Activated naive CD4-positive, alpha-beta T cell treated with anti-CD3 and anti-CD28 coated beads, Interleukin-2, amount 50 U/mL, for 72 hours (primary cell): ENCODE results near the gene RTP1. TPM values are rescaled to one million over a fixed set of nuclear protein-coding genes. Genes with fewer than 3 reads are reported as not detected.
A peak's percentile ranks its signal among the peaks of the same experiment; 100 is the strongest.
"Not testable (repeated sequence)": the region's sequence is repeated elsewhere in the genome, so short reads cannot be mapped to it uniquely, and the experiment has no call there.

Experiments used
- ATAC-seq, 2 donors: fragments of 150-1000 bp; cut with Tn5 transposase; 2 replicates each; pipeline ENCODE4 v1.10.0; 2021; ENCODE audit warnings: mild to moderate bottlenecking in 2 of 2, moderate library complexity in 2 of 2
- DNase-seq, 2 donors: peaks; one replicate each; pipeline ENCODE4 v3.0.0; 2021 to 2022; ENCODE audit warnings: low spot score in 2 of 2
- H3K27ac Mint-ChIP-seq, 2 donors: one replicate each; pipeline ENCODE4 v1.8.0; 2022; ENCODE audit warnings: mild to moderate bottlenecking in 2 of 2, mixed read lengths in 2 of 2
- H3K36me3 Mint-ChIP-seq, 2 donors: one replicate each; pipeline ENCODE4 v1.8.0; 2022; ENCODE audit warnings: mixed read lengths in 2 of 2
- H3K9me3 Mint-ChIP-seq, 2 donors: one replicate each; pipeline ENCODE4 v1.8.0; 2022; ENCODE audit warnings: mixed read lengths in 2 of 2
- total RNA-seq, 2 donors: library from RNA; stranded (reverse); gene quantifications; one replicate each; pipeline ENCODE4 v1.2.3, GENCODE V29; 2022

Gene RTP1
- total RNA-seq, 2 donors from 2014 or later, result not detected

DNA sequence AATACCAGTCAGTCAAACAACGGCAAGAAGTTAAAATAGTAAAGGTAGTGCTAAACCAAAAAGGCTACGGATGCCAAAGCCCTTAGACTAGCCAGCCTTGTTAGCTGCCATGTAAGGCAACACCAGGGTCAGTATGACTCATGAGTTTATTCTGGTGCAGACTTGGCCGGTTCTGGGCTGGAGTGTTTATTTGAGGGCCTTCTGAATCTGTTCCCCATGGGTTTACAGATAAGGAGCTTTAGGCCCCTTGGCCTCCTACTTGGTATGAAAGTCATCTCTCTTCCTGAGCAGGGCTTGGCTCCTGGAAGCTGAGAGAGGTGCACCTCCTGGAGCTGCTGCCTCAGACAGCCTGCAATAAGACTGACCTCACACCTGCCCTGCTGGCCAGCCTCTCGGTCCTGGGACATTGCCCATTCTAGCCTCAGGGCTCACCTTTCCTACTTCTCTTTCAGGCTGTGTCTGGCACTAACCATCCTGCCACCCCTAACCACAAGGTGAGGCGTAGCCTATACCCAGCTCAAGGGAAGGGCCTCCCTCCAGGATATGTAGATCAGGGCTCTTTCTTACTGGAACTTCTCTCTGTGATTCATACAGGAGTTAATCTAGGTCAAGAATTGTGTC, 10.4 kb upstream of the RTP1 start:
- Mint-ChIP-seq H3K36me3 (no peaks in the 10 kb centered on the region), H3K9me3 (no peaks in the 10 kb centered on the region), H3K27ac (no peak overlapping the region)
- ATAC-seq (peak in 1 of 2 donors; percentile 41), DNase-seq (no peak)

DNA sequence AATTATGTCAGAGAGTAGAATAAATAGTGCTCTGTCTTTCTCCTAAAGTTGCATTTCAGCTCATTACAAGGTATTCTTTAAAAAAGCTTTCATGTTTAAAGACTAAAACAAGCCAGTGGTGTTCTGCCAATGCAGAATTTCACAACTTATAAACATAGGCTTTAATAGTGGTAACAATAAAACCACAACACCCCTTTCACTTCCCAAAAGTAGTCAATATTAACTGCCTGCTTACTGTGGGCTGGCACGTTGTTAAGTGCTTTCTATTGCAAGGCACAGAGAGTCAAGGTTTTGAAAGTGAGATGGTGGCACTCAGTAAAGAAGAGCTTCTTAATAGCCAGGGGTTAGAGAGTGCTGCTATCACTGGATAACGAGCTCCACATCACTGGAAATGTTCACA, 8.4 kb upstream of the RTP1 start:
- ATAC-seq, result no peak
- no peak for DNase-seq
- Mint-ChIP-seq H3K27ac (no peak overlapping the region), H3K9me3 (peaks cover 0 to 4% of the 10 kb centered on the region in 2 donors), H3K36me3 (no peaks in the 10 kb centered on the region)

- no peaks in the 10 kb centered on the region for H3K36me3 Mint-ChIP-seq
- DNase-seq, result no peak
- peaks cover 0 to 4% of the 10 kb centered on the region in 2 donors for H3K9me3 Mint-ChIP-seq
- H3K27ac Mint-ChIP-seq, result no peak overlapping the region
- ATAC-seq, result no peak
These were observed 6.0 kb upstream of the RTP1 start for GRCh38 chr3:187191271-187191670.

- H3K9me3 Mint-ChIP-seq, result peaks cover 0 to 4% of the 10 kb centered on the region in 2 donors
- no peaks in the 10 kb centered on the region for H3K36me3 Mint-ChIP-seq
- no peak for DNase-seq
- H3K27ac Mint-ChIP-seq, result no peak overlapping the region
- no peak for ATAC-seq
These were observed 4.1 kb upstream of the RTP1 start for GRCh38 chr3:187193181-187193580.

GRCh38 chr3:187196573-187197334, 532 bp upstream of the RTP1 start:
- Mint-ChIP-seq H3K36me3 (no peaks in the 10 kb centered on the region), H3K27ac (no peak overlapping the region), H3K9me3 (peaks cover 0 to 4% of the 10 kb centered on the region in 2 donors)
- no peak for ATAC-seq
- DNase-seq, result no peak

DNA sequence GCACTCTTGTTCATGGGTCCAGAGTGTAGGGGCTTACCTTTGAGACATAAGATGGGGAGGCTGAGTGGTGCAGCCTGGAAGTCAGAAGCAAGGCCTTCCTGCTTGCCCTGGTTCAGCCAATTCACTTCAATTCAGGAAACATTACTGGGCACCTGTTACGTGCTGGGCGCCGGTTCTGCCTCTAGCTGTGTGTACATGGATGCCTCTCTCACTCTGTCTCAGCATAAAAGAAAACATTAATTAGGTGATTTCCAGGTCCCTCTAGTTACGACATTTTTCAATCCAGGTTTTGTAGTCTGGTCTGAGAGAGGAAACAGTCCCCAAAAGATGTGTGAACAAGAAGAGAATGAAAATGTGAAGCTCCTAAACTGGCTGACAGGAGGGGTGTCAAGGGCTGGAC, 1.2 kb downstream of the RTP1 start:
- no peak for ATAC-seq
- H3K36me3 Mint-ChIP-seq, result no peaks in the 10 kb centered on the region
- H3K27ac Mint-ChIP-seq, result peak overlapping the region in 1 of 2 donors; percentile 2
- DNase-seq, result no peak
- H3K9me3 Mint-ChIP-seq, result no peaks in the 10 kb centered on the region

GRCh38 chr3:187199463-187200050, 2.3 kb downstream of the RTP1 start:
- H3K36me3 Mint-ChIP-seq, DNase-seq, H3K9me3 Mint-ChIP-seq, ATAC-seq, H3K27ac Mint-ChIP-seq: not testable (repeated sequence)

- no peak overlapping the region for H3K27ac Mint-ChIP-seq
- no peak for DNase-seq
These were observed 8.4 kb downstream of the RTP1 start for GRCh38 chr3:187205683-187206082.

GRCh38 chr3:187207062-187207461, 9.8 kb downstream of the RTP1 start:
- H3K27ac Mint-ChIP-seq, result no peak overlapping the region
- no peak for DNase-seq
- ATAC-seq, result no peak
- H3K36me3 Mint-ChIP-seq, result no peaks in the 10 kb centered on the region
- H3K9me3 Mint-ChIP-seq, result no peaks in the 10 kb centered on the region

More at GRCh38 chr3:187205683-187206082, 8.4 kb downstream of the RTP1 start:
- peak in 1 of 2 donors; percentile 57 for ATAC-seq
- no peaks in the 10 kb centered on the region for H3K9me3 Mint-ChIP-seq
- no peaks in the 10 kb centered on the region for H3K36me3 Mint-ChIP-seq

DNA sequence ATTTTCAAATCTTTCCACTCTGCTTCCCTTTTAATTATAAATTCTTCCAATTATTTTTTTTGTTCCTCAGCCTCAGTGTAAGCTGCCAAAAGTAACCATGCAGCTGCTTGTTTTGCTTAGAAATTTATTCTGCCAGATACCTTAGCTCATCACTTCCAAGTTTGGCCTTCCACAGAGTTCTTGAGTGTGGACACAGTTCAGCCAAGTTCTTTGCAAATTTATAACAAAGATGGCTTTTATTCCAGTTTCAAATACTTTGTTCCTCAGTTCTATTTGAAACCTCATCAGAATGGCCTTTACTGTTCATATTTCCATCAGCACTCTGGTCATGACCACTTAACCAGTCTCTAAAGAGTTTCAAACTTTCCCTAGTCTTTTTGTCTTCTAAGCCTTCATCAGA, 10.3 kb downstream of the RTP1 start:
- Mint-ChIP-seq H3K27ac (no peak overlapping the region), H3K9me3 (no peaks in the 10 kb centered on the region), H3K36me3 (no peaks in the 10 kb centered on the region)
- no peak for ATAC-seq
- no peak for DNase-seq

DNA sequence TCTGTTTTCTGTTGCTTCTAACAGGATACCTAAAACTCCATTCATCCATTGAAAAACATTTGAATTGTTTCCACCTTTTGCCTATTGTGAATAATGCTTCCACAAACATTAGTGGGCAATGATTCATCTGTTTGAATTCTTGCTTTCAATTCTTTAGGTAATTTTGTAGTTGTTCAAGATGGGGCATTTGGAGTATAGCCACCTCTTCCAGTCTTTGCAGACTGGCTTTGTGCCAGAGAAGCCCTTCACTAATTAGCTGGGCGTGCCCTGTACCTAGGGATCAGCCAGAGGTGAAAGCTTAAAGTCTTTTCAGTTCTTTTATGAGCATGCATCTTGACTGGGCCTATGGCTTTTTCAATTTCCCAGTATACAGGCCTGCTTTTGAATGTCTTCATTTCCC, 10.9 kb downstream of the RTP1 start:
- no peaks in the 10 kb centered on the region for H3K9me3 Mint-ChIP-seq
- ATAC-seq (no peak), DNase-seq (no peak)
- H3K27ac Mint-ChIP-seq, result no peak overlapping the region
- H3K36me3 Mint-ChIP-seq, result no peaks in the 10 kb centered on the region

- ATAC-seq (no peak), DNase-seq (no peak)
- Mint-ChIP-seq H3K27ac (no peak overlapping the region), H3K9me3 (no peaks in the 10 kb centered on the region), H3K36me3 (no peaks in the 10 kb centered on the region)
These were observed 12.2 kb downstream of the RTP1 start for GRCh38 chr3:187209491-187209890.

- DNase-seq (no peak), ATAC-seq (no peak)
These were observed 12.8 kb downstream of the RTP1 start for GRCh38 chr3:187210091-187210490.

GRCh38 chr3:187210545-187211327, 13.4 kb downstream of the RTP1 start:
- no peak overlapping the region for H3K27ac Mint-ChIP-seq

More at GRCh38 chr3:187210091-187210490, 12.8 kb downstream of the RTP1 start:
- Mint-ChIP-seq H3K27ac (no peak overlapping the region), H3K9me3 (no peaks in the 10 kb centered on the region), H3K36me3 (no peaks in the 10 kb centered on the region)

GRCh38 chr3:187211532-187212195, 14.4 kb downstream of the RTP1 start:
- Mint-ChIP-seq H3K36me3 (no peaks in the 10 kb centered on the region), H3K9me3 (no peaks in the 10 kb centered on the region), H3K27ac (no peak overlapping the region)
- DNase-seq (no peak), ATAC-seq (no peak)

More at GRCh38 chr3:187210545-187211327, 13.4 kb downstream of the RTP1 start:
- DNase-seq (no peak), ATAC-seq (no peak)
- H3K36me3 Mint-ChIP-seq, result no peaks in the 10 kb centered on the region
- H3K9me3 Mint-ChIP-seq, result no peaks in the 10 kb centered on the region

DNA sequence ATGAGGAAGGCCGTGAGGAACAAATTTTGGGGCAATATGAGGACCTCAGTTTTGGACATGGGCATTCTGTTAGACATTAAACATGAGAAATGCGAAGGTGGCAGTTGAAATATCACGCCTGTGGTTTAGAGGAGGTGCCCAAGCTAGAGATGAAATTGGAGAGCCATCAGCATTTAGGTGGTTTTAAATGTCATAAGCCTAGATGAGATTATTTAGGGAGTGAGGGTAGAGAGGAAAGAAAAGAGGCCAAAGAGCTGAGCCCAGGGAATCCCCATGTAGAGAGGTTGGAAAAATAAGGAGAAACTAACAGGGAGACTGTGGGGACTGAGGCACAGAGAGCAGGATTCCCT, 14.9 kb downstream of the RTP1 start:
- Mint-ChIP-seq H3K36me3 (no peaks in the 10 kb centered on the region), H3K9me3 (no peaks in the 10 kb centered on the region), H3K27ac (no peak overlapping the region)
- DNase-seq (no peak), ATAC-seq (no peak)
